WTC11 (cell line): ENCODE measurements around the gene SCN9A.

Experiments
- ESRRA ChIP-seq: sonication (generic); formaldehyde crosslinking; IDR thresholded peaks from 2 replicates; pipeline ENCODE4 v1.8.1; 2022; ENCODE audit warnings: mild to moderate bottlenecking, missing genetic modification reagents, borderline replicate concordance
- JUN ChIP-seq: sonication (generic); formaldehyde crosslinking; IDR thresholded peaks from 2 replicates; pipeline ENCODE4 v1.8.0; 2023; ENCODE audit warnings: mild to moderate bottlenecking, missing genetic modification reagents
- NR2C2 ChIP-seq: sonication (generic); formaldehyde crosslinking; IDR thresholded peaks from 2 replicates; pipeline ENCODE4 v1.8.0; 2022; ENCODE audit warnings: mild to moderate bottlenecking, missing genetic modification reagents
- SP1 ChIP-seq: sonication (generic); formaldehyde crosslinking; conservative IDR thresholded peaks from 2 replicates; pipeline ENCODE4 v1.8.1; 2022; ENCODE audit warnings: missing genetic modification reagents
- TCF7 ChIP-seq: sonication (generic); formaldehyde crosslinking; IDR thresholded peaks from 2 replicates; pipeline ENCODE4 v1.8.0; 2022; ENCODE audit warnings: mild to moderate bottlenecking, low read depth, missing genetic modification reagents, moderate library complexity
- ZNF121 ChIP-seq: sonication (generic); formaldehyde crosslinking; IDR thresholded peaks from 2 replicates; pipeline ENCODE4 v1.8.0; 2023; ENCODE audit warnings: missing genetic modification reagents
- ZNF263 ChIP-seq: sonication (generic); formaldehyde crosslinking; IDR thresholded peaks from 2 replicates; pipeline ENCODE4 v1.8.1; 2022; ENCODE audit warnings: low read depth, mild to moderate bottlenecking, moderate library complexity, missing genetic modification reagents
- TF ChIP-seq, protein P1 (sequence below): fragments of 200-600 bp; IDR thresholded peaks from 2 replicates; pipeline ENCODE4 v1.8.0; 2022; ENCODE audit warnings: antibody characterized with exemption
- TF ChIP-seq, protein P2 (sequence below): sonication (generic); formaldehyde crosslinking; IDR thresholded peaks from 2 replicates; pipeline ENCODE4 v1.8.0; 2022; ENCODE audit warnings: mild to moderate bottlenecking, missing genetic modification reagents
- TF ChIP-seq, protein P3 (sequence below): sonication (generic); formaldehyde crosslinking; IDR thresholded peaks from 2 replicates; pipeline ENCODE4 v1.8.1; 2023; ENCODE audit warnings: mild to moderate bottlenecking, missing genetic modification reagents
- TF ChIP-seq, protein P4 (sequence below): sonication (generic); formaldehyde crosslinking; IDR thresholded peaks from 2 replicates; pipeline ENCODE4 v1.8.0; 2022; ENCODE audit warnings: mild to moderate bottlenecking, missing genetic modification reagents

DNA sequence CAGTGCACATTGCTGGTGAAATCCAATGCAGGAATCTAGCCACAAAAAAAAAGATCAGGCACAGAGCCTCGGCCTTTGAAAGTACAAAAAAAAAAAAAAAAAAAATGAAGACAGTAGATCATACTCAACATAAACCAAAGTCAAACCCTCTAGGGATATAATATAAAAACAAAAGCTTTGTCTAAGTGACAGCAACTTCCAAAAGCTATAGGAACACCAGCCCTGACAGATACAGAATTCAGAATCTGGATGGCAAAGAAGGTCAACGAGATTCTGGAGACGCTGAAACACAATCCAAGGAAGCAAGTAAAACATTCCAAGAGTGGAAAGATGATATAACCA, 194.0 kb downstream of the SCN9A start:
- TF ChIP-seq NR2C2 (CRISPR knock-in tag) (no peak), ESRRA (CRISPR knock-in tag) (no peak), SP1 (CRISPR knock-in tag) (no peak), ZNF121 (CRISPR knock-in tag) (no peak), JUN (CRISPR knock-in tag) (no peak), ZNF263 (CRISPR knock-in tag) (no peak), TCF7 (CRISPR knock-in tag) (no peak)
- TF ChIP-seq, protein P1, sequence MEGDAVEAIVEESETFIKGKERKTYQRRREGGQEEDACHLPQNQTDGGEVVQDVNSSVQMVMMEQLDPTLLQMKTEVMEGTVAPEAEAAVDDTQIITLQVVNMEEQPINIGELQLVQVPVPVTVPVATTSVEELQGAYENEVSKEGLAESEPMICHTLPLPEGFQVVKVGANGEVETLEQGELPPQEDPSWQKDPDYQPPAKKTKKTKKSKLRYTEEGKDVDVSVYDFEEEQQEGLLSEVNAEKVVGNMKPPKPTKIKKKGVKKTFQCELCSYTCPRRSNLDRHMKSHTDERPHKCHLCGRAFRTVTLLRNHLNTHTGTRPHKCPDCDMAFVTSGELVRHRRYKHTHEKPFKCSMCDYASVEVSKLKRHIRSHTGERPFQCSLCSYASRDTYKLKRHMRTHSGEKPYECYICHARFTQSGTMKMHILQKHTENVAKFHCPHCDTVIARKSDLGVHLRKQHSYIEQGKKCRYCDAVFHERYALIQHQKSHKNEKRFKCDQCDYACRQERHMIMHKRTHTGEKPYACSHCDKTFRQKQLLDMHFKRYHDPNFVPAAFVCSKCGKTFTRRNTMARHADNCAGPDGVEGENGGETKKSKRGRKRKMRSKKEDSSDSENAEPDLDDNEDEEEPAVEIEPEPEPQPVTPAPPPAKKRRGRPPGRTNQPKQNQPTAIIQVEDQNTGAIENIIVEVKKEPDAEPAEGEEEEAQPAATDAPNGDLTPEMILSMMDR: no peak
- TF ChIP-seq, protein P2, sequence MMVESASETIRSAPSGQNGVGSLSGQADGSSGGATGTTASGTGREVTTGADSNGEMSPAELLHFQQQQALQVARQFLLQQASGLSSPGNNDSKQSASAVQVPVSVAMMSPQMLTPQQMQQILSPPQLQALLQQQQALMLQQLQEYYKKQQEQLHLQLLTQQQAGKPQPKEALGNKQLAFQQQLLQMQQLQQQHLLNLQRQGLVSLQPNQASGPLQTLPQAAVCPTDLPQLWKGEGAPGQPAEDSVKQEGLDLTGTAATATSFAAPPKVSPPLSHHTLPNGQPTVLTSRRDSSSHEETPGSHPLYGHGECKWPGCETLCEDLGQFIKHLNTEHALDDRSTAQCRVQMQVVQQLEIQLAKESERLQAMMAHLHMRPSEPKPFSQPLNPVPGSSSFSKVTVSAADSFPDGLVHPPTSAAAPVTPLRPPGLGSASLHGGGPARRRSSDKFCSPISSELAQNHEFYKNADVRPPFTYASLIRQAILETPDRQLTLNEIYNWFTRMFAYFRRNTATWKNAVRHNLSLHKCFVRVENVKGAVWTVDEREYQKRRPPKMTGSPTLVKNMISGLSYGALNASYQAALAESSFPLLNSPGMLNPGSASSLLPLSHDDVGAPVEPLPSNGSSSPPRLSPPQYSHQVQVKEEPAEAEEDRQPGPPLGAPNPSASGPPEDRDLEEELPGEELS (CRISPR knock-in tag): no peak
- TF ChIP-seq, protein P3, sequence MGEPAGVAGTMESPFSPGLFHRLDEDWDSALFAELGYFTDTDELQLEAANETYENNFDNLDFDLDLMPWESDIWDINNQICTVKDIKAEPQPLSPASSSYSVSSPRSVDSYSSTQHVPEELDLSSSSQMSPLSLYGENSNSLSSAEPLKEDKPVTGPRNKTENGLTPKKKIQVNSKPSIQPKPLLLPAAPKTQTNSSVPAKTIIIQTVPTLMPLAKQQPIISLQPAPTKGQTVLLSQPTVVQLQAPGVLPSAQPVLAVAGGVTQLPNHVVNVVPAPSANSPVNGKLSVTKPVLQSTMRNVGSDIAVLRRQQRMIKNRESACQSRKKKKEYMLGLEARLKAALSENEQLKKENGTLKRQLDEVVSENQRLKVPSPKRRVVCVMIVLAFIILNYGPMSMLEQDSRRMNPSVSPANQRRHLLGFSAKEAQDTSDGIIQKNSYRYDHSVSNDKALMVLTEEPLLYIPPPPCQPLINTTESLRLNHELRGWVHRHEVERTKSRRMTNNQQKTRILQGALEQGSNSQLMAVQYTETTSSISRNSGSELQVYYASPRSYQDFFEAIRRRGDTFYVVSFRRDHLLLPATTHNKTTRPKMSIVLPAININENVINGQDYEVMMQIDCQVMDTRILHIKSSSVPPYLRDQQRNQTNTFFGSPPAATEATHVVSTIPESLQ: no peak
- TF ChIP-seq, protein P4, sequence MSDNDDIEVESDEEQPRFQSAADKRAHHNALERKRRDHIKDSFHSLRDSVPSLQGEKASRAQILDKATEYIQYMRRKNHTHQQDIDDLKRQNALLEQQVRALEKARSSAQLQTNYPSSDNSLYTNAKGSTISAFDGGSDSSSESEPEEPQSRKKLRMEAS (CRISPR knock-in tag): no peak
